Osteocyte (in vitro differentiated cells): ENCODE data around the gene VAMP3. TPM values are rescaled to one million over a fixed set of nuclear protein-coding genes. Genes with fewer than 3 reads are reported as not detected.

Source experiments
- DNase-seq: peaks from one replicate; pipeline ENCODE4 v3.0.0; 2021; ENCODE audit warnings: mixed read lengths; ENCODE audit not compliant: unreplicated experiment; ENCODE audit errors: extremely low spot score
- H3K27ac Mint-ChIP-seq: one replicate; pipeline ENCODE4 v1.8.0; 2021; ENCODE audit warnings: mild to moderate bottlenecking, mixed read lengths; ENCODE audit not compliant: unreplicated experiment
- H3K27me3 Mint-ChIP-seq: one replicate; pipeline ENCODE4 v1.8.0; 2021; ENCODE audit warnings: mixed read lengths; ENCODE audit not compliant: unreplicated experiment
- H3K36me3 Mint-ChIP-seq: one replicate; pipeline ENCODE4 v1.8.0; 2021; ENCODE audit warnings: mixed read lengths; ENCODE audit not compliant: unreplicated experiment
- H3K4me1 Mint-ChIP-seq: one replicate; pipeline ENCODE4 v1.8.0; 2021; ENCODE audit warnings: mixed read lengths; ENCODE audit not compliant: unreplicated experiment
- H3K4me3 Mint-ChIP-seq: one replicate; pipeline ENCODE4 v1.8.0; 2021; ENCODE audit warnings: mild to moderate bottlenecking, moderate library complexity, mixed read lengths; ENCODE audit not compliant: unreplicated experiment
- H3K9me3 Mint-ChIP-seq: one replicate; pipeline ENCODE4 v1.8.0; 2021; ENCODE audit warnings: mixed read lengths; ENCODE audit not compliant: unreplicated experiment
- CTCF ChIP-seq: fragments of 200-600 bp; sonication (generic); IDR thresholded peaks from 2 replicates; pipeline ENCODE4 v1.5.0; 2021; ENCODE audit warnings: antibody characterized with exemption, mild to moderate bottlenecking, moderate library complexity
- total RNA-seq: library from RNA; stranded (reverse); gene quantifications from 2 replicates; pipeline ENCODE4 v1.2.1, GENCODE V29; 2021

The VAMP3 gene
- total RNA-seq, 1 donor from 2014 or later, result 116 TPM

GRCh38 chr1:7760245-7760644 lies 10.9 kb upstream of the VAMP3 start:
- Mint-ChIP-seq H3K9me3 (no peaks in the 10 kb centered on the region), H3K27me3 (no peaks in the 10 kb centered on the region), H3K36me3 (no peaks in the 10 kb centered on the region), H3K27ac (no peak overlapping the region), H3K4me3 (no peak overlapping the region), H3K4me1 (no peaks in the 10 kb centered on the region)
- TF ChIP-seq CTCF, result no peak
- no peak for DNase-seq

GRCh38 chr1:7761103-7761502 lies 10.0 kb upstream of the VAMP3 start:
- Mint-ChIP-seq H3K27me3 (no peaks in the 10 kb centered on the region), H3K36me3 (no peaks in the 10 kb centered on the region), H3K4me3 (no peak overlapping the region), H3K27ac (no peak overlapping the region), H3K9me3 (no peaks in the 10 kb centered on the region), H3K4me1 (no peaks in the 10 kb centered on the region)
- no peak for DNase-seq
- no peak for TF ChIP-seq CTCF

- H3K27ac Mint-ChIP-seq, result no peak overlapping the region
- no peak for TF ChIP-seq CTCF
- no peak for DNase-seq
- H3K9me3 Mint-ChIP-seq, result no peaks in the 10 kb centered on the region
- H3K4me3 Mint-ChIP-seq, result no peak overlapping the region
- no peaks in the 10 kb centered on the region for H3K36me3 Mint-ChIP-seq
- H3K27me3 Mint-ChIP-seq, result no peaks in the 10 kb centered on the region
- H3K4me1 Mint-ChIP-seq, result peaks cover 12% of the 10 kb centered on the region
These were observed 3.9 kb upstream of the VAMP3 start for GRCh38 chr1:7767176-7767575.

- Mint-ChIP-seq H3K4me1 (peaks cover 24% of the 10 kb centered on the region), H3K9me3 (no peaks in the 10 kb centered on the region), H3K36me3 (peaks cover 7% of the 10 kb centered on the region), H3K27me3 (no peaks in the 10 kb centered on the region), H3K27ac (no peak overlapping the region), H3K4me3 (no peak overlapping the region)
- no peak for TF ChIP-seq CTCF
- no peak for DNase-seq
These were observed 2.5 kb upstream of the VAMP3 start for GRCh38 chr1:7768583-7768982.

- Mint-ChIP-seq H3K9me3 (no peaks in the 10 kb centered on the region), H3K27me3 (no peaks in the 10 kb centered on the region), H3K36me3 (peaks cover 14% of the 10 kb centered on the region), H3K4me3 (peak overlapping the region; percentile 33), H3K27ac (no peak overlapping the region), H3K4me1 (peaks cover 25% of the 10 kb centered on the region)
- no peak for TF ChIP-seq CTCF
- DNase-seq, result no peak
These were observed 1.3 kb upstream of the VAMP3 start for GRCh38 chr1:7769673-7770412.
